K562 (cell line): ENCODE measurements around the gene TSPAN1. TPM values are rescaled to one million over a fixed set of nuclear protein-coding genes. Genes with fewer than 3 reads are reported as not detected.

Experiments
- ARID2 ChIP-seq: fragments of 450-650 bp; IDR thresholded peaks from 2 replicates; pipeline ENCODE4 v1.6.1; 2017; ENCODE audit warnings: antibody characterized with exemption, mild to moderate bottlenecking
- CBX5 ChIP-seq: IDR thresholded peaks from 2 replicates; pipeline ENCODE4 v1.6.1; 2014; ENCODE audit warnings: low read depth, borderline replicate concordance
- CC2D1A ChIP-seq: fragments of 450-650 bp; IDR thresholded peaks from 2 replicates; pipeline ENCODE4 v1.6.1; 2017; ENCODE audit warnings: mild to moderate bottlenecking
- E4F1 ChIP-seq: fragments of 250-450 bp; sonication (Bioruptor Pico); IDR thresholded peaks from 2 replicates; pipeline ENCODE4 v1.5.0; 2021; ENCODE audit warnings: mild to moderate bottlenecking, borderline replicate concordance
- GTF2B ChIP-seq: IDR thresholded peaks from 2 replicates; pipeline ENCODE4 v1.6.1; 2011; ENCODE audit not compliant: insufficient read length; ENCODE audit errors: extremely low read depth
- HSF4 ChIP-seq: fragments of 250-450 bp; sonication (Bioruptor Pico); IDR thresholded peaks from 2 replicates; pipeline ENCODE4 v2.1.2; 2022; ENCODE audit warnings: mild to moderate bottlenecking, moderate library complexity, borderline replicate concordance
- IRF2 ChIP-seq: sonication (generic); formaldehyde crosslinking; IDR thresholded peaks from 2 replicates; pipeline ENCODE4 v1.8.1; 2022; ENCODE audit warnings: mild to moderate bottlenecking, missing genetic modification reagents
- MYNN ChIP-seq, 2 experiments: sonication (generic); formaldehyde crosslinking in 1 of 2; IDR thresholded peaks; 2 replicates each; pipeline versions ENCODE4 v1.5.0 to v1.6.1; 2016 to 2020; ENCODE audit warnings: antibody characterized with exemption in 1 of 2, missing genetic modification reagents in 1 of 2
- NFE2L1 ChIP-seq: fragments of 450-650 bp; IDR thresholded peaks from 2 replicates; pipeline ENCODE4 v1.6.1; 2016; ENCODE audit warnings: missing genetic modification characterization, low read depth, mild to moderate bottlenecking, missing compliant biosample characterization, moderate library complexity, borderline replicate concordance
- NFIC ChIP-seq: fragments of 450-650 bp; IDR thresholded peaks from 2 replicates; pipeline ENCODE4 v1.6.1; 2017; ENCODE audit warnings: mild to moderate bottlenecking, inconsistent platforms
- PML ChIP-seq: IDR thresholded peaks from 2 replicates; pipeline ENCODE4 v1.6.1; 2012; ENCODE audit warnings: low read length, inconsistent platforms
- RCOR1 ChIP-seq, 2 experiments: IDR thresholded peaks; 2 replicates each; pipeline ENCODE4 v1.6.1; 2012; ENCODE audit warnings: low read depth in 2 of 2, low read length in 2 of 2, borderline replicate concordance in 1 of 2, improper control_type of control experiment in 1 of 2
- SP2 ChIP-seq: IDR thresholded peaks from 2 replicates; pipeline ENCODE4 v1.6.1; 2011; ENCODE audit warnings: mild to moderate bottlenecking, low read depth, low read length, moderate library complexity; ENCODE audit not compliant: poor library complexity, severe bottlenecking; ENCODE audit errors: extremely low read depth
- STAT5A ChIP-seq: IDR thresholded peaks from 2 replicates; pipeline ENCODE4 v1.6.1; 2012; ENCODE audit warnings: low read length, inconsistent platforms, borderline replicate concordance
- STAT5B ChIP-seq: fragments of 250-450 bp; sonication (Bioruptor Pico); IDR thresholded peaks from 2 replicates; pipeline ENCODE4 v1.8.0; 2021; ENCODE audit warnings: mild to moderate bottlenecking, inconsistent platforms
- ZBTB9 ChIP-seq: fragments of 450-650 bp; formaldehyde crosslinking; IDR thresholded peaks from 2 replicates; pipeline ENCODE4 v1.4.0; 2020; ENCODE audit warnings: mild to moderate bottlenecking, moderate library complexity
- ZNF263 ChIP-seq: sonication (generic); formaldehyde crosslinking; IDR thresholded peaks from 2 replicates; pipeline ENCODE4 v1.8.0; 2022; ENCODE audit warnings: mild to moderate bottlenecking, missing genetic modification reagents, borderline replicate concordance
- ZNF445 ChIP-seq: fragments of 250-450 bp; sonication (Bioruptor Pico); IDR thresholded peaks from 2 replicates; pipeline ENCODE4 v1.4.0; 2020; ENCODE audit warnings: low read depth, mild to moderate bottlenecking, moderate library complexity
- ZNF668 ChIP-seq: fragments of 250-450 bp; sonication (Bioruptor Pico); IDR thresholded peaks from 2 replicates; pipeline ENCODE4 v1.8.0; 2022; ENCODE audit warnings: mild to moderate bottlenecking, inconsistent platforms
- ZNF740 ChIP-seq, 3 experiments: fragments of 200-800 bp in 1 of 3; sonication (Bioruptor generic) in 1 of 3; sonication (generic) in 1 of 3; formaldehyde crosslinking in 1 of 3; IDR thresholded peaks; 2 replicates each; pipeline versions ENCODE4 v1.6.1 to v1.8.0; 2016 to 2022; ENCODE audit warnings: mild to moderate bottlenecking in 2 of 3, missing compliant biosample characterization in 2 of 3, missing genetic modification characterization in 2 of 3, missing genetic modification reagents in 1 of 3
- ZNF79 ChIP-seq: fragments of 250-450 bp; sonication (Bioruptor Pico); IDR thresholded peaks from 2 replicates; pipeline ENCODE4 v1.4.0; 2020; ENCODE audit warnings: low read depth, mild to moderate bottlenecking, moderate library complexity
- polyA plus RNA-seq, 8 experiments: library from polyadenylated mRNA; depleted of rRNA in 4 of 8; stranded (reverse) in 5 of 8; unstranded in 3 of 8; fragments of >200 nt; fragmentation: Nextera tagmentation in 2 of 8; fragmentation: Illumina TruSeq in 1 of 8; extraction: Ambion mirVana in 2 of 8; extraction: Trizol in 1 of 8; gene quantifications; 2 replicates each; pipeline versions ENCODE4 v1.2.1 to v1.2.3, GENCODE V29; 2011 to 2014; ENCODE audit warnings: inconsistent platforms in 1 of 8, missing spikeins in 1 of 8
- total RNA-seq, 7 experiments: library from RNA; depleted of rRNA in 6 of 7; stranded (reverse); fragments of >200 nt in 6 of 7; fragmentation: Illumina TruSeq in 2 of 7; extraction: Trizol in 2 of 7; gene quantifications; 2 replicates each; pipeline versions ENCODE4 v1.2.1 to v1.2.3, GENCODE V29; 2011 to 2021; ENCODE audit warnings: low replicate concordance in 1 of 7

The TSPAN1 gene
- total and polyA plus RNA-seq, 9 of the 15 experiments (the other 6 are each of a cell fraction or from before 2014, with no cell fraction given): 0.58 TPM; not detected in 8

- TF ChIP-seq NFE2L1 (tag) (no peak), RCOR1 (IDR thresholded peaks at IDR 0.05; ENCODE audit: borderline replicate concordance in 1 of 2, low read depth in 2 of 2, low read length in 2 of 2) (peak; percentile 88 to 97), GTF2B (no peak), ZNF668 (peak; percentile 72; the same call in 1 of the 2 replicates), E4F1 (CRISPR knock-in tag) (no peak), NFIC (peak; percentile 97), ZNF79 (CRISPR knock-in tag) (no peak), PML (peak; percentile 99), ZNF740 (CRISPR knock-in tag; IDR thresholded peaks at IDR 0.05) (peak; percentile 40; the same call in 1 of the 2 replicates), ZNF740 (tag; IDR thresholded peaks at IDR 0.05) (no peak), IRF2 (CRISPR knock-in tag) (no peak), ZNF263 (no peak; the same call in 1 of the 2 replicates), HSF4 (no peak), ARID2 (no peak), CBX5 (peak; percentile 14; the same call in 1 of the 2 replicates), STAT5A (peak; percentile 97), CC2D1A (peak; percentile 98), STAT5B (no peak), ZBTB9 (peak; percentile 59), ZNF445 (CRISPR knock-in tag) (no peak), SP2 (no peak), MYNN (IDR thresholded peaks at IDR 0.05) (peak; percentile 87), MYNN (CRISPR knock-in tag; IDR thresholded peaks at IDR 0.05) (no peak)
Measured at GRCh38 chr1:46158312-46159281, 16.3 kb upstream of the TSPAN1 start (continued).
